Fibroblast of lung (primary cell): ENCODE measurements around the gene LMNTD2.

Source experiments
- CTCF ChIP-seq, 2 donors: IDR thresholded peaks in 1 of 2; conservative IDR thresholded peaks in 1 of 2; 1 replicate in 1 of 2; 2 replicates in 1 of 2; pipeline ENCODE4 v1.5.1; 2011 to 2012; ENCODE audit warnings: low read length in 2 of 2, control low read depth in 1 of 2, inconsistent platforms in 1 of 2, low read depth in 1 of 2, mild to moderate bottlenecking in 1 of 2
- EZH2 ChIP-seq: IDR thresholded peaks from 2 replicates; pipeline ENCODE4 v1.5.1; 2012; ENCODE audit warnings: low read length, control low read depth, mild to moderate bottlenecking; ENCODE audit errors: missing control alignments

DNA sequence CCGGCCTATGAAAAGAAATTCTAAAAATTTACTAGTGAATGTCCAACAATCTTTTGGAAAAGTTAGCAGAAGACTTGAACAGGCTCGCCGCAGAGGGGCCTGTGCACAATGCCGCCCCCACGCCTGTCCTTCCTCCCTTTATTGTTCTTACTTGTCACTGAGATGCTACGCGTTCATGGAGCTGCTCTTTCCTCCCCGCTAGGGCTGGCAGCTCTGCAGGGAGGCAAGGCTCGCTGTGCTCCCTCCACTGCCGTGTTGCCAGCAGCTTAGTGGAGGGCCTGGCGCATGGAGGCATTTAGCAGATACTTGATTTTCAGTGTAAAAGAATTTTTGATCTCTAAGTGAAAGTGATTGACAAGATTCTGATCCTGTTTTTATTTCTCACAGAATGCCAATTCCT lies 30.5 kb upstream of the LMNTD2 start:
- no peak for TF ChIP-seq CTCF (conservative IDR thresholded peaks at IDR 0.05 in 1 of 2, IDR thresholded peaks at IDR 0.05 in 1 of 2; ENCODE audit: low read depth in 1 of 2, low read length in 2 of 2)
- TF ChIP-seq EZH2: no peak
